GM21737 (cell line): ENCODE data around the gene LIN7B.
"Not testable (repeated sequence)": the region's sequence is repeated elsewhere in the genome, so short reads cannot be mapped to it uniquely, and the experiment has no call there.

Experiments
- ATAC-seq: cut with Tn5 transposase; IDR thresholded peaks from one replicate; pipeline ENCODE4 v1.9.1; 2021; ENCODE audit warnings: mild to moderate bottlenecking, moderate library complexity; ENCODE audit not compliant: unreplicated experiment

Gene LIN7B

GRCh38 chr19:49113762-49114629 lies at the start of gene LIN7B:
Gene LIN7B (plus strand): TSS chr19:49114370. CDS start chr19:49114405, 35 bp downstream.
- ATAC-seq, result peak; percentile 51

- no peak for ATAC-seq
Observed at GRCh38 chr19:49064768-49065611, 49.2 kb upstream of the LIN7B start, which contains the start of gene NTF4. Gene NTF4 (minus strand): TSS chr19:49064818. CDS start chr19:49061997, 2,821 bp downstream.

GRCh38 chr19:49065905-49066512 lies 48.2 kb upstream of the LIN7B start:
- no peak for ATAC-seq

GRCh38 chr19:49067554-49067953 lies 46.6 kb upstream of the LIN7B start:
- ATAC-seq, result no peak

- no peak for ATAC-seq
Observed at GRCh38 chr19:49069026-49069425, 45.1 kb upstream of the LIN7B start.

- ATAC-seq, result no peak
Observed at GRCh38 chr19:49070416-49070815, 43.8 kb upstream of the LIN7B start.

GRCh38 chr19:49071860-49072547 lies 42.2 kb upstream of the LIN7B start:
- ATAC-seq, result no peak

GRCh38 chr19:49073514-49074378 lies 40.4 kb upstream of the LIN7B start:
- no peak for ATAC-seq

GRCh38 chr19:49074869-49075268 lies 39.3 kb upstream of the LIN7B start:
- not testable (repeated sequence) for ATAC-seq

GRCh38 chr19:49080392-49080791 lies 33.8 kb upstream of the LIN7B start:
- ATAC-seq, result no peak

- ATAC-seq, result no peak
Observed at GRCh38 chr19:49081273-49081672, 32.9 kb upstream of the LIN7B start.

- no peak for ATAC-seq
Observed at GRCh38 chr19:49084206-49085019, 29.8 kb upstream of the LIN7B start.

GRCh38 chr19:49085020-49085867 lies 28.9 kb upstream of the LIN7B start, which contains the start of gene SNRNP70:
Gene SNRNP70 (plus strand): TSS chr19:49085451. CDS start chr19:49086415, 964 bp downstream.
- peak; percentile 89 for ATAC-seq

GRCh38 chr19:49085868-49086232 lies 28.3 kb upstream of the LIN7B start:
- ATAC-seq, result no peak

GRCh38 chr19:49086296-49086695 lies 27.9 kb upstream of the LIN7B start:
- ATAC-seq, result no peak

- ATAC-seq, result no peak
Observed at GRCh38 chr19:49091391-49092038, 22.7 kb upstream of the LIN7B start.

- ATAC-seq, result no peak
Observed at GRCh38 chr19:49092686-49093085, 21.5 kb upstream of the LIN7B start.
